GM18508 (cell line): ENCODE results near the gene LRRC14B.
"Not testable (repeated sequence)": the region's sequence is repeated elsewhere in the genome, so short reads cannot be mapped to it uniquely, and the experiment has no call there.

Experiments used
- ATAC-seq: cut with Tn5 transposase; IDR thresholded peaks from one replicate; pipeline ENCODE4 v1.9.1; 2021; ENCODE audit warnings: moderate number of reproducible peaks; ENCODE audit not compliant: insufficient read depth, unreplicated experiment

LRRC14B gene

GRCh38 chr5:189486-189885 is 1.8 kb upstream of the LRRC14B start:
- no peak for ATAC-seq

- no peak for ATAC-seq
These were observed 1.3 kb upstream of the LRRC14B start for GRCh38 chr5:189976-190365.

- no peak for ATAC-seq
These were observed 794 bp upstream of the LRRC14B start for GRCh38 chr5:190366-191035.

GRCh38 chr5:191949-192690 is 825 bp downstream of the LRRC14B start:
- no peak for ATAC-seq

DNA sequence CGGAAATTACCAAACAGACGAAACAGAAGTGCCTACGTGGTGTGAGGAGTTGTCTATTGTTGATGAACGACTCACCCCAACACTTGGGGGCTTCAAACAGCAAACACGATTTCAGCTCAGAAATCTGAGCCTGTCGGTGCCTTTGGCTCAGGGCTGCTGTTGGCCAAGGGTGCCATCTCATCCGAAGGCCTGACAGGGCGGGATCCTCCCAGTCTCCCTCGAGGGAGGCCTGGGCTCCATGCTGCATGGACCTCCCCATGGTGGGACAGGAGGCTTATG is 1.3 kb downstream of the LRRC14B start:
- no peak for ATAC-seq

GRCh38 chr5:192970-193831 is 1.9 kb downstream of the LRRC14B start:
- ATAC-seq = no peak

DNA sequence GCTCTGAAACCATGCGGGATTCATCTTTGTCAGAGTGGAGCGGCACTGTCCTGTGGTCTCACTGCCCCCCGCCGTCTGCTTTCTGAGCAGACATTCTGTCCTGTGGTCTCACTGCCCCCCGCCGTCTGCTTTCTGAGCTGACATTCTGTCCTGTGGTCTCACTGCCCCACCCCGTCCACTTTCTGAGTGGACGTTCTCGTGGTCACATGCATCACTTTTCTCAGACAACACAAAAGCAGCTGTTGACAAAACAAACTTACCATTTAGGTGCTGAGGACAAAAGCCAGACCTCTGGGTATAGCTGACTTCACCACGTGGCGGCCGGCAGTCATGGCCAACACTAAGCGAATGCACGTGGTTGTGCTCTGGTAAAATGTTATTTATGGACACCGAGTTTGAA is 2.8 kb downstream of the LRRC14B start:
- ATAC-seq = no peak

DNA sequence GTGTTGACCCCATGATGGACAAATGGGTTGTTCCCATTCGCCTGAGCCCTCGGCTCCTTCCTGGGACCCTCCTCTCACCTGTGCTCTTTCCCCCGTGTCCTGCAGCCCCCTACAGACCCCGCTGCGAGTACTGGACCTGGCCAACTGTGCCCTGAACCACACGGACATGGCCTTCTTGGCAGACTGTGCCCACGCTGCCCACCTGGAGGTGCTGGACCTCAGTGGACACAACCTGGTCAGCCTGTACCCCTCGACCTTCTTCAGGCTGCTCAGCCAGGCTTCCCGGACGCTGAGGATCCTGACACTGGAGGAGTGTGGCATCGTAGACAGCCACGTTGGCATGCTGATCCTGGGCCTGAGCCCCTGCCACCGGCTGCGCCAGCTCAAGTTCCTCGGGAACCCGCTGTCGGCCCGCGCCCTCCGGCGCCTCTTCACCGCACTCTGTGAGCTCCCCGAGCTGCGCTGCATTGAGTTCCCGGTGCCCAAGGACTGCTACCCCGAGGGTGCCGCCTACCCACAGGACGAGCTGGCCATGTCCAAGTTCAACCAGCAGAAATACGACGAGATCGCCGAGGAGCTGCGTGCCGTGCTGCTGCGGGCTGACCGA is 3.4 kb downstream of the LRRC14B start:
- no peak for ATAC-seq

DNA sequence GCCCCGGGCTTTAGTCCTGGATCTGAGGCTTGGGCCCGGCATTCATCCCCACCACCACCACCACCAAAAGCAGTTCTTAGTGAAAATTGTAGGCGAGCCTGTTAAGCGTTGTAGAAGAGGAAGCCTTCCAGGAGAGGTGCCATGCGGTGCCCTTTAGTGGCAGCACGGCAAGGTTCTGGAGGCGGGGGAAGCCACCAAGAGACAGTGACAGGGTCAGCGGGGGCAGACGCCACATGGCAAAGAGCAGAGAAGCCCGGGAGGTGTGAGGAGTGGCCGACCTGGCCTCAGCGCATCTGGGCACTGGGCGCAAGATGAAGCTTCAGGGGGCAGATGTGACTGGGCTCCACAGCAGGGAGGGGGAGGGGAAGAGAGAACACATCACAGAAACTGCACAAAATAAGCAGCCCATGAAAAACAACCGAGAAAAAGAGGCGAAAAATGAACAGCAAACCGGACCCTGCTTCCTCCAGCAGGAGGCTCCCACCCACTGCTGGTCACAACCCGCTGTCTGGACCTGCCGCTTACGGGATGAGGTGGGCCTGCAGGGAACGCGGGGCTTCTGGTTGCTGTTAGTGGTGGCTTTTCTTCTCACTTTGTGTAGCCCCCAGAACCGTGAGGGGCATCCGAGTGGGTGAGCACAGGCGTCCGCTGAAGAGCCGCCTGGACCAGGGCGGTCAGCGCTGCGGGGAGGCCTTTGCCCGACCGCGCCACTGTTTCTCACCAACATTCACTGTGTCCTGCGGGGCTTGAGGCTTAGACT is 4.3 kb downstream of the LRRC14B start:
- ATAC-seq = no peak

DNA sequence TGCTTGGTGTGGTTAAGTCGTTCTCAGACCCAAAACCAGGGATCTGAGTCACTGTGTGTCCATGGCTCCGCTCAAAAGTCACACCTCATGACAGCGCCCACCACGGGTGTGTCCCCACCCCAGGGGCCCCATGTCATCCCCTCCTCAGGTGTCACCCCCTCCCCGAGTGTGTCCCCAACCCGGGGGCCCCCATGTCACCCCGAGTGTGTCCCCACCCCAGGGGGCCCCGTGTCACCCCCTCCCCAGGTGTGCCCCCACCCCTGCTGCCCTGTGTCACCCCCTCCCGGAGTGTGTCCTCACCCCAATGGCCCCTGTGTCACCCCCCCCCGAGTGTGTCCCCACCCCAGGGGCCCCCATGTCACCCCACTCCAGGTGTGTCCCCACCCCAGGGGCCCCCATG is 5.1 kb downstream of the LRRC14B start:
- no peak for ATAC-seq

GRCh38 chr5:197031-197430 is 5.7 kb downstream of the LRRC14B start:
- not testable (repeated sequence) for ATAC-seq

DNA sequence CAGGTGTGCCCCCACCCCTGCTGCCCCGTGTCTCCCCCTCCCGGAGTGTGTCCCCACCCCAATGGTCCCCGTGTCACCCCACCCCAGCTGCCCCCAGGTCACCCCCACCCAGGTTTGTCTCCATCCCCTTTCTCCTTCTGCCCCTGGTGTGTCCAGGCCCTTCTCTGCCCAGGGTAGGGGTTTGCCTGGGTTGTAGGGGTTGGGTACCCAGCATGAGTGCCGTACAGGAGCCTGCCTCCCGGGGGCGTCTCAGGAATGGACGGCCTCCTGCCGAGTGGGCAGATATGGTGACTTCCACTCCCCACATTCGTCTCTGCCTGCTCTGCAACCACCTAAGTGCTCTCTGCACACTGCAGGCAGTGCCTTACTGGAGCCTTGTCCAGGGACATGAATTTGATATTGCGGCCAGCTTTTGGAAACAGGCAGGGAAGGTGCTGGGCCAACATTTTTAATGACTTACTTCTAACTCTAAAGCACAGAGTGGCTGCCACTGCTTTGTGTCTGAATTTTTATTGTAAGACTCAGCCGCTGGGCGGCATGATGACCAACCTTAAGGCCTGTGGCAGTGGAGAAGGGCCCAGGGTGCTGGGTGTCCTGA is 6.7 kb downstream of the LRRC14B start:
- no peak for ATAC-seq

DNA sequence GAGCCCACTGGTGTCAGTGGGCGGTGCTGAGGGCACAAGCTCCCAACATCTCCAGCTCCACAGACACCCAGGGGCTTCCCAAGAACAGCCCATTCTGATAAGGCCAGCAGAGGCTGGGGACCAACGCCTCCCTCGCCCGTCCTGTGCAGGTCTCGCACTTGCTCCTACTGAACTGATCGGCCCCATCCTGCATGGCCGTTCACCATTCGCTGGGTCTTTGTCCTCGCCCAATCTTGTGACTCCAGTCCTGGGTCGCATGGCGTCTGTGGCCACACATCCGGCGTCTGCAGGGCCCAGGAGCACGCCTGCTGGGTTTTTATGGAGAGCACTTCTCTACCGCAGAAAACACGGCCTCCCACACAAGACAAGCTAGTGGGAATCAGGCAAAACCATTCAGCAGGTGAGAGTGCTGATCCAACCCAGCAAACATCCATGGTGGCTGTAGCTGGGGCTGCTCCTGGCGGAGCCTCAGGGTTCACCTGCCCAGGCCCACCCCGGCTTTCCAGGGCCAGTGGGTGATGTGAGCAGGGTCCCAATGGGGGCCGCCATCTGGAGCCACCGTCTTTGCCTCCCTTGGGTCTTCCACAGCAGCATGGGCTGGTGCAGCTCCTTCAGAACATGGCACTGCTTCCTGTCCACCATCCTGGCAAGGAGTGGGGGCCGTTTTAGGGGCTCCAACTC is 7.4 kb downstream of the LRRC14B start:
- ATAC-seq = no peak

DNA sequence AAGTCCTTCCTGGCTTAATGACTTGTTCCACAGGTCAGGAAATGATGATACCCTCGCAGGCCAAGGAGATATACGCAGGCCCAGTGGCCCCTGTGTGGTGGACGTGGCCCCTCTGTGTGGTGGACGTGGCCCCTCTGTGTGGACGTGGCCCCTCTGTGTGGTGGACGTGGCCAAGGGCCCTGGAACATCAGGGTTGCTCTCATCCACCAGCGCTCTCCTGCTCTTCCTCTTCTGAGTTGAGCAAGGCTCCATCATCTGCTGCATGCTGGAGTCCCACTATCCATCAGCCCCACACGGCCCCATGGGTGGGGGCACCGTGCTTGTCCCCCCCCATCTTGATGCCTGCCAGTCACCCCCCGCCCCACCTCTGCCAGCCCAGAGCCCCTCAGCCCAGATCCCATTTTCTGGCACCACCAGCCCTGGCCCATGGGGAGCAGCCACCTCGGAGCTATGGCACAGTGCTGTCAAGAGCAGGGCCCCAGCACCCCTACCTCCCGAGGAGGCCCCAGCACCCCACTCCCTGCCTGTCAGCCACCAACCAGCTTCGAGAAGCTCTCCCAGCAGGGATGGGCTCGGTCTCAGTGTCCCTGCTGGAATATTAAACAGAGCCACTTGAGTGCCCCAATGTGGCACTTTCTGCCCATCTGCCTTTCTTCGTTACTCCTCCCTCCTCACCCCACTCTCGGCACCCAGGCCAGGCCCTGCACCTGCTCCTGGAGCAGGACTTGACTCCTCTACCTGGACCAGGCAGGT is 8.1 kb downstream of the LRRC14B start:
- ATAC-seq = no peak

GRCh38 chr5:199950-200645 is 8.8 kb downstream of the LRRC14B start:
- ATAC-seq = no peak

GRCh38 chr5:200985-201384 is 9.7 kb downstream of the LRRC14B start:
- ATAC-seq = no peak

- ATAC-seq = no peak
These were observed 10.4 kb downstream of the LRRC14B start for GRCh38 chr5:201672-202071.
